KOPT-K1 (cell line): ENCODE measurements around the gene SF3B4.

Experiments
- H3K27ac ChIP-seq: fragments of 200-600 bp; sonication (generic); 2 replicates; pipeline ENCODE4 v1.5.1; 2016; ENCODE audit warnings: antibody characterized with exemption, mild to moderate bottlenecking, low read depth, low read length; ENCODE audit not compliant: poor library complexity, severe bottlenecking
- H3K36me3 ChIP-seq: fragments of 200-600 bp; sonication (generic); 2 replicates; pipeline ENCODE4 v1.5.1; 2017; ENCODE audit warnings: antibody characterized with exemption, mild to moderate bottlenecking, low read length, moderate library complexity; ENCODE audit not compliant: insufficient read depth
- H3K9me3 ChIP-seq: fragments of 200-600 bp; sonication (generic); 2 replicates; pipeline ENCODE4 v1.5.1; 2017; ENCODE audit warnings: antibody characterized with exemption, low read length, mild to moderate bottlenecking; ENCODE audit not compliant: insufficient read depth, poor library complexity, severe bottlenecking

The SF3B4 gene

DNA sequence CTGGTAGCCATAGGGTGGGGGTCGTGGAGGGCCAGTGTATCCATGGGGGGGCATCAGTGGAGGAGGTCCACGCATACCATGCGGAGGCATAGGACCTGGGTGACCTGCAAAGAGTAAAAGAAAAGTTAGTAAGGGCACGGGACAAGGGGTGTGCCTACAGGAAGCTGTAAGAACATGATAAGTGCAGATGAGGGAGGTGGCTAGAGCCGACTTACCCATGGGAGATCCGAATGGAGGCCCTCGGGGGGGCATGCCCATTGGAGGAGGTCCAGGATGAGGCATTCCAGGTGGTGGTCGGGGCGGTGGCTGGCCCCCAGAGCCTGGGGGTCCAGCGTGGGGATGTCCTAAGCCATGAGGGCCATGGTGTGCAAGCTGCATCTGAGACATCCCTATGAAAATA is 4.0 kb downstream of the SF3B4 start:
- Histone ChIP-seq H3K9me3 (no peaks in the 10 kb centered on the region), H3K27ac (no peak overlapping the region), H3K36me3 (peaks cover 62% of the 10 kb centered on the region)

DNA sequence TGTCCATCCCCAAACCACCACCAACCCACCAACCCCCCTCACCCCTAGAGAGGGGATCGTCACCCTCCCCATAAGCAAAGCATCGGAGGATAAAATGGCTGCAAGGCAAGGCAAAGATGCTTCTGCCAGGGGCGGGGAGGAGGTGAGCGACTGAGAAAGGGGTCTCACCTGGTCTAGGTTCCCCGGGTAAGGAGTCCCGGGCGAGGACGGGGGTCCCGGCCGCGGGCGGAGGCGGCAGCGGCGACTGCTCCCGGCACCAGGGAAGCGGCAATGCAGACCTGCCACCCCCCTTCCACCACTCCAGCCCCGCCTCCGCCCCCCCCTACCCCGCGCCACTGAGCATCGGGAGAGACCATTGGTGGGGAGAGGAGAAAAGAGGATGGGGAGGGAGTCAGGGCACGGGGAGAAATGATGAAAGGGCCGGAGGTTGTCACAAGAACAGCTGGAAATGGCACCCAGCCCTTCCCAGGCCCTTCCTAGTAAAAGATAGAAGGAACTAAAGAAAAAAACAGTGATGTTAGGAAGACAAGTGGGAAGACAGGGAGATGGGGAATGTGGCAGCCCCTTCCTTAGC is 9.9 kb downstream of the SF3B4 start, which contains the start of gene SV2A:
SV2A (minus strand) TSS at position 274 of the 574 bp plus-strand sequence. CDS start 4,004 bp downstream, outside the sequence.
- Histone ChIP-seq H3K27ac (peak within 1 kb of the TSS; percentile 73), H3K36me3 (peaks cover 32% of the 10 kb centered on the region), H3K9me3 (no peaks in the 10 kb centered on the region)

DNA sequence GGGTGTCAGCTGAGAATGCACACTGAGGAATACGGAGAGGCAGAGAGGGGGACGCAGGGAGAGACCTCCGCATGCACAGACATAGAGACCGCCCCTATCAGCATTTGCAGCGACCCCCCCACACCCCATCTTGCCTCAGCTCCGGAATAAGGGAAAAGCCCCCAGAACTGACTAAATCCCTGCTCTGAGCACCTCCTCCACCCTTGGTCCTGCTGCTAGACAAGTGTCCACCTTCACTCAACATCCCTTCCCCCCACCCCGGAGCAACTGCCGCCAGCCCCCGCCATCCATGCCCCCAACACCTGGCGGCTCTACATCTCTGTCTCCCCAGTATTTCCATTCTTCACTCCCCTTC is 10.7 kb downstream of the SF3B4 start:
- H3K9me3 ChIP-seq = no peaks in the 10 kb centered on the region
- H3K27ac ChIP-seq = peak overlapping the region; percentile 73
- H3K36me3 ChIP-seq = peaks cover 32% of the 10 kb centered on the region

DNA sequence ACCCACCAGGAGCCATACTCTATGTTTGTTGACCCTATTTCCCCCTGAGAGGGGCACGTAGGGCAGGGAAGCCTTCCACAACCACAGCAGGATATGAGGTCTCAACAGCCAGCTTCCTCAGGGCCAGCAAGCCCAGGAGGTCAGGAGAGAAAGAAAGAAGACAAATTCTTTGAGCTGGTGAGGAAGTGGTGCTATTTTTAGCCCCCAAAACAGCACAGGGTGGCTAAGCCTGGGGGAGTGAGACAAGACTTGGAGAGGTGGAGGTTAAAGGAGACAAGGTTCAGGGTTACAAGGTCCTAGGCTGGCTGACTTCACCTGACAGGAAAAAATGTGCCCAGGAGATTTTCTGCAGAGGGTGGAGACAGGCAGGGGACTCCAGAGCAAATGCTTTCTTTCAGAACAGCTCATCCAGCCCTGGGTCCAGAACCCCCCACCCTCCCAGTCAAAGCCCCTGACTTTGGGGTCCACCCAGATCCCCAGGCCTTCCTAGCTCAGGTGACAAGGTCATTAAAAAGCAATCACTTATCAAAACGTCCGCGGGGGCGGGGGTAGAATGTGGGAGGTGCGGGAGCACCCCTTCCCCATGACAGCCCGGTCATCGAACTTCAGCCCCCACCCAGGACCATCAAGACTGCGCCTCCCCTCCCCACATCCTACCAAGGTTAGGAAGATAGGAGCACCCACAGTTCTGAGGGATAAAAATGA is 11.3 kb downstream of the SF3B4 start:
- H3K9me3 ChIP-seq = no peaks in the 10 kb centered on the region
- H3K27ac ChIP-seq = peak overlapping the region; percentile 73
- H3K36me3 ChIP-seq = peaks cover 32% of the 10 kb centered on the region

DNA sequence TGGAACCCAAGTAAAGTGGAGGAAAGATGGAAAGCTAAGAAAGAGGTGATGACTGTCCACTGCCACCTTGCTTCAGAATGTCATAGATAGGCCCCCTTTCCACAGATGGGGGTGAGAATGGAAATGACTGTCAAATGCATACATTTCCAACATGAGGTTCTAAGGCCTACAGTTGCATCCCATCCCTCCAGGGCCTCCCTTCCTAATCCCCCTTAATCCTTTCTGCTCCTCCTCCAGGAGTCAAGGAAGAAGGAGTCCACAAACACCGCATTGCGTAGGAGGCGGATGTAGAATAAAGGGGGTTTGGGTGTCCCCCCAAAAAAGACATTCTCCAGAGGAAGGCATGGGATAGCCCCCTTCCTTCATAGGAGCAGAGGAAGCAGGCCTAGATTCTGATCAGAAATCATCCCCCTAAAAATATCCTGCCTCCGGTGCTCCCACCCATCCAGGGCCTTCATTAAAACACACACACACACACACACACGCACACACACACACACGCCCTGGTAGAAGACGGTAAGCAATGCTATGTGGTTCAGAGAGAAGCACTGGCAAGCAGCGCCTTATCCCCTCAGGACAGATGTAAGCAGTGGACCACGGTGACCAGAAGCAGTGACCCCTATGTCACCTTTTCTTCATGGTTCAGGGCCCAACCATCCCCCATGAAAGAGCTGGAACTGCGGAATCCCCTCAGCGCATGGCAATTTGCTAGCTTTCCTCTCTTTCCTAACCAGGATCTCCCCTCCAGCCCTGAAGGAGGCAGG is 12.0 kb downstream of the SF3B4 start:
- Histone ChIP-seq H3K36me3 (peaks cover 35% of the 10 kb centered on the region), H3K9me3 (no peaks in the 10 kb centered on the region), H3K27ac (peak overlapping the region; percentile 73)

DNA sequence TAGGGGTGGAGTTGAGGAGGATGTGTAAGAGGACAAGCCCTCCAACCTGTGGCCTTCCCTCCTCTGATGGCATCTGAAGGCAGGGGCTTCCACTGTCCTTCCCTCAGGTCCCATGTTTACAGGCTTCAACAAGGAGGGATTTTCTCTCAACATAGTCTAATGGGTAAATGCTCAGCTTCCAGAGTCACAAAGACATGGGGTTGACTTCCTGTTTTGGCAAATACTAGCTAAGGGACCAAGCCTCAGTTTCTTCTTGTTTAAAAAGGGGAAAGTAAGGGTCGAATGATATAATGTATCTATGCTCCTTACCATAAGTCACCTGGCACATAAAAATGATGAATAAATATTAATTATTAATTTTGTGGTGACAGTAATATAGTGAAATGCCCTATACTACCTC is 13.1 kb downstream of the SF3B4 start:
- H3K27ac ChIP-seq = no peak overlapping the region
- no peaks in the 10 kb centered on the region for H3K9me3 ChIP-seq
- H3K36me3 ChIP-seq = peaks cover 45% of the 10 kb centered on the region

DNA sequence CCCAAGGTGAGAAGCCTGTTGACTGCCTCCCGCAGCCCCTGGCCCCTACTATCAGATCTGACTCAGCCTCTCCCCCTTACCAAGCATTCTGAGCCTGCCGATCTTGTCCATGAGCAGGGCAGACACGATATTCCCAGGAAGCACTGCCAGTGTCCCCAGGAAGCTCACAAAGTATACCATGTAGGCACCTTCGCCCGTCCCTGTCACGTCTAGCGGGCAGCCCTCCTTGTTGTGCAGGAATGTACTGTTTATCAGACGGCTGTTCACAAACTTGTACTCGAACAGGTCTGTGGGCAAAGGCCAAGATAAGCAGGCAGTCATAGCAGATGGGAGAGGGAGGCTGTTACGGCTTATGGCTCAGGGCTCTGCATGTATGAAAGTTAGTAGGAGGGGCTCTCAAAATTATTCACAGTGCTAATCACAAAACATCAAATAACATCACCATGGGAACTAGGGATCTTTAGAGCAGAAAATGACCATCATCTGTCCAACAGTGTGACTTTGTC is 21.0 kb downstream of the SF3B4 start:
- no peaks in the 10 kb centered on the region for H3K9me3 ChIP-seq
- no peak overlapping the region for H3K27ac ChIP-seq
- peaks cover 94% of the 10 kb centered on the region for H3K36me3 ChIP-seq

DNA sequence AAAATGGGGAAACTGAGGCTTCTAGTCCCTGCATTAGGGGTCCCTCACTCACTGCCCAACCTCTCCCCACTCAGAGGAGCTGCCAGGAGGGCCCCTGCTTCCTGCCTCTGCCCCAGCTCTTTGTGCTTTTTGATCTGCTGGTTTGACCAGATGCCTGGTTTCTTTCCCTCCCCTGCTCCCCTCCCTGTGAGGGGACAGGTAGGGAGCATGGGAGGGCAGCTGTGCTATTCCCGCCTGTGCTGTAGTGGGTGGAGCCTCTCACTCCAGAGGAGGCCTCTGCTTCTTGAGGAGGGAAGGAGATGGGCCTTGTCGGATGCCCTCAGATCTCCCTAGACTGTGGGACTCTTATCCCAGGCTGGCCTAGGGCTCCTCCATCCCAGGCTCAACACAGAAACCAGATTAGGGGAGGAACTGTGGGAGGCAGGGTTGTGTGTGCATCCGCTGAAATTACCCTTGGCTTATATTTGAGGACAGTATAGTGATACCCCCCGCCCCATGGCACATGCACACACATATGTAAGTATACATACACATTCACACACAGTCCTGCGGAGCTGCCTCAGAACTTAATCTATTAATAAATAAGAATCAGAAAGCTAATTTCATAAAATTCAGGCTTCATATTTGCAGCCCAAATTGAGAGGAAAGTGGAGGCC is 23.6 kb downstream of the SF3B4 start:
- no peak overlapping the region for H3K27ac ChIP-seq
- no peaks in the 10 kb centered on the region for H3K9me3 ChIP-seq
- peaks cover 68% of the 10 kb centered on the region for H3K36me3 ChIP-seq

DNA sequence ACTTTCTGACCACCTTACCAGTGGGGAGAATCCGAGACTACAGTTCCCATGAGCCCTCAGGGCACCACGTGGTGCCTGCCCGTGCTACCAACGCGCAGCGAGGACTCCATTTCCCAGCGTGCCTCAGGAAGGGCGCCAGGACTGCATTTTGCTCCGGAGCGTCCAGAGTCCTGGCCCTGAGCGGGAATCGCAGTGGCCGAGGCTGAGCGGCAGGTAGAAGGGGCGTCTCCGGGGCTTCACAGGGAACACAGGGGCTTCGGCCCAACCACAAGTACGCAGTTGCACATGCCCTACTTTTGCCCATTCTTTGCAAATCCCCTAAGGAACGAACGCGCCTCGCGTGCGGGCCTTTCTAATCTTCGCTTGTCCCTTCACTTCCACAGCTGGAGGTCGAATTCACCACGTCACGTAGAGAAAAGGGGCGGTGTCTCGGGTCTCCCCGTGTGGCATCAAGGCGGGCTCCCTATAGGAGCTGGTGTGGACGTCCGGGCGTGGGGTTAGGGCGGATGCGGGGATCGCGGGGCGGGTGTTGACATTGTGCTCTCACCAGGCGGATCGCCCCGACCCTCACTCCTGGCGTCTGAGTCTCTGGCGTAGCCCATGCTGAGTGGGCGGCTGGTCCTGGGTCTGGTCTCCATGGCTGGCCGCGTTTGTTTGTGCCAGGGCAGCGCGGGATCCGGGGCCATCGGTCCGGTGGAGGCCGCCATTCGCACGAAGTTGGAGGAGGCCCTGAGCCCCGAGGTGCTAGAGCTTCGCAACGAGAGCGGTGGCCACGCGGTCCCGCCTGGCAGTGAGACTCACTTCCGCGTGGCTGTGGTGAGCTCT is 27.9 kb downstream of the SF3B4 start, which contains the start of gene BOLA1:
BOLA1 (plus strand) TSS at position 109 of the 825 bp plus-strand sequence; CDS start at position 601, 492 bp downstream.
- peak within 1 kb of the TSS; percentile 83 for H3K27ac ChIP-seq
- no peaks in the 10 kb centered on the region for H3K9me3 ChIP-seq
- peaks cover 25% of the 10 kb centered on the region for H3K36me3 ChIP-seq

DNA sequence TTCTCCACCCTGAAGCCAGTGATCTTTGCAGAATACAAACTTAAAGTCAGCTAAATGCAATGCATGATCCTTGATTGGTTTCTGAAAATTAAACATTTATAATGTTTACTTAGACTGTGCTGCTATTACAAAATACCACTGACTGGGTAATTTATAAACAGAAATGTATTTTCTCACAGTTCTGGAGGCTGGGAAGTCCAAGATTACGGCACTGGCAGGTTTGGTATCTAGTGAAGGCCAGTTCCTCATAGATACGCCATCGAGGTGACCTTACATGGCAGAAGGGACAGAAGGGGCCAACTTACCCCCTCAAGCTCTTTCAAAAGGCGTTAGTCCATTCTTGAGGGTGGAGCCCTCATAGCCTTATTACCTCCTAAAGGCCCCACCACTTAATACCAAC is 31.0 kb downstream of the SF3B4 start:
- H3K36me3 ChIP-seq = no peaks in the 10 kb centered on the region; the same call in 1 of the 2 replicates
- H3K9me3 ChIP-seq = no peaks in the 10 kb centered on the region
- no peak overlapping the region for H3K27ac ChIP-seq

DNA sequence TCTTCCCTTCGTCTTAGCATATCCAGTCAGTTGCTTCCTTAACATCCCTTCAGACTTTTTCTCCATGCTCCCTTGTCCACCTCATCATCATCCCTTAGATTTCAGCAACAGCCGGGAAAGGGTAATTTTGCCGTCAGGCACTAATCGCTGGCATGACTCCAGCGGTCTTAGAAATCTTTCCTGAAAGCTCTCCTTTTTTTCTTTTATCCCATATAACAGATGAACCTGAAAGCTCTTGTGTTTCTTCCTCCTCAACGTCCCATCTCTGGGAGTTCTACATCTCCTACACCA is 38.7 kb downstream of the SF3B4 start:
- Histone ChIP-seq H3K27ac (peak overlapping the region; percentile 86), H3K36me3 (no peaks in the 10 kb centered on the region), H3K9me3 (no peaks in the 10 kb centered on the region)

DNA sequence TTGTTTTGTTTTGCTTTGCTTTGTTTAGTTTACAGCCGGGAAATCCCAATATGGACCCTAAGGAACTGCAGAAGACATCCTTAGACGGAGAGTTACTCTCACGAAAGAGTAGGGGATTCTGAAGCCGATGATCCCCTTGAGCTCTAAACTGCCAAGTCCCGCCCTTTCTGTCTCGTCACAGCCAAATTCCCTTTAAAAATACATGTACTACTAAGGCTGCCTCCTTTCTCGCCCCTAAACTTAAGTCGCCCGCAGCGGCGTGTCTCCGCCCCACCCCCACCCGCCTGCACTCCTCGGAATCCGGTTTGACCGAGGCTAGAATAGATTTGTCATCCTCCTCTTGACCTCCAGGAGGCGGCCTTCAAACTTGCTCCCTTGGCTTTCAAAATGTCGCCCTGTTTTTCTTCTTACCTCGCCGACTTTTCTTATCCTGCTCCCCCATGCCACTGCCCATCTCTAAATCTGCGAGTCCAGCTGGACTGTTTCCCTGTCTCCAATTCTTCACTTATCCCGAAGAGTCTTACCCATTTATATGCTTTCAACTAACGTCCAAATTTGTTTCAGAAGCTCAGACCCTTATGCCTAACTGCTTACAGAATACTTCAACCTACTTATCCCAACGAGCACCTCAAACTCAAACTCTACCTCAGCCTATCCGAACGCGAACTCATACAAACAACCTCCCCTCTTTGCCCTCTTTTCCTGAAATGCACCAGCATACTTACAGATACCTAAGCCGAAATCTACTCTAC is 39.2 kb downstream of the SF3B4 start:
- Histone ChIP-seq H3K27ac (peak overlapping the region; percentile 86), H3K36me3 (no peaks in the 10 kb centered on the region), H3K9me3 (no peaks in the 10 kb centered on the region)

DNA sequence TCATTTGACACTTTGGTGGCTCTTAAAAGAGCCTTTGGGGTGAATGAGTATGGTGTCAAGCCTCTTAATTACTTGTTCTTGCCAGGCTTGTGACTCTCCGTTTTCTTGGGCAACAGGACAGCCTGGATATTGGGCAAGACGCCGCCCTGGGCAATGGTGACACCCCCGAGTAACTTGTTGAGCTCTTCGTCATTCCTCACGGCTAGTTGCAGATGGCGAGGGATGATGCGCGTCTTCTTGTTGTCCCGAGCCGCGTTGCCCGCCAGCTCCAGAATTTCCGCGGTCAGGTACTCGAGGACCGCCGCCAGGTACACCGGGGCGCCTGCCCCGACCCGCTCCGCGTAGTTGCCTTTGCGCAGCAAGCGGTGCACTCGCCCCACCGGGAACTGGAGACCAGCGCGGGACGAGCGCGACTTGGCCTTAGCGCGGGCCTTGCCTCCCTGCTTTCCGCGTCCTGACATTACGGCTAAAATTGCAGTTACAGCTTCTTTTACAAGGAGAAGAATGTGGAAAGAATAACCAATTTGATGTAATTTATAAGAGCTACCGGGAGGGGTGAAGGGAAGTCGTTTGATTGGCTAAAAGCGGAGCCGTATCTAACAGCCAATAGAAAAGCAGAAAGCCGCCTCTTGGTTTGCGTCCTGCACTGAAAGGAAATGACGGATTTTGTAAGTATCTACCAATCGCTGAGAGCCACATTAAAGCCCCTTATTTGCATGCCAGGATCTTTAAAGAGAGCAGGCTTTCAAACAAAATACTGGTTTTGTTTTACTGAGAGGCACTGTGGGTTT is 40.0 kb downstream of the SF3B4 start:
- Histone ChIP-seq H3K9me3 (no peaks in the 10 kb centered on the region), H3K36me3 (no peaks in the 10 kb centered on the region), H3K27ac (peak overlapping the region; percentile 86)
